Measurements from ENCODE around the gene CFAP141. TPM values are rescaled to one million over a fixed set of nuclear protein-coding genes. Genes with fewer than 3 reads are reported as not detected.

Gene CFAP141
- total RNA-seq, 1 donor from 2014 or later, result not detected

Small RNA genes lying within 50 kb of the gene (microRNA-seq; reads per million reads assigned to microRNA genes)
- 1.6 reads per million for gene MIR190B

Other genes starting within 250 kb of the CFAP141 start
- 20.8 TPM for gene CRTC2, start 247.7 kb downstream of the CFAP141 start, total RNA-seq
- 46.9 TPM for gene SLC39A1, start 242.8 kb downstream of the CFAP141 start, total RNA-seq
- gene CREB3L4, start 238.4 kb downstream of the CFAP141 start, total RNA-seq, result 4.1 TPM
- gene JTB, start 228.7 kb downstream of the CFAP141 start, total RNA-seq, result 69.6 TPM
- gene RAB13, start 220.0 kb downstream of the CFAP141 start, total RNA-seq, result 59.9 TPM
- gene RPS27, start 215.6 kb downstream of the CFAP141 start, total RNA-seq, result 788 TPM
- 0.43 TPM for gene NUP210L, start 51.3 kb downstream of the CFAP141 start, total RNA-seq
- 80.9 TPM for gene TPM3, start 14.2 kb downstream of the CFAP141 start, total RNA-seq
- 91.2 TPM for gene UBAP2L, start 14.6 kb upstream of the CFAP141 start, total RNA-seq
- gene HAX1, start 66.3 kb upstream of the CFAP141 start, total RNA-seq, result 166 TPM
- 0.08 TPM for gene AQP10, start 114.8 kb upstream of the CFAP141 start, total RNA-seq
- gene ATP8B2, start 119.2 kb upstream of the CFAP141 start, total RNA-seq, result 11.0 TPM
- 10.3 TPM for gene IL6R, start 199.0 kb upstream of the CFAP141 start, total RNA-seq

Measured in Right ventricle myocardium superior (tissue), 1 donor.